DMS114 treated with DMSO at 0.1 percent for 48 hours (cell line): Measurements from ENCODE around the gene MMADHC.
"Not testable (repeated sequence)": the region's sequence is repeated elsewhere in the genome, so short reads cannot be mapped to it uniquely, and the experiment has no call there.

Experiments
- DNase-seq: peaks from one replicate; lab custom pipeline; 2025; ENCODE audit not compliant: unreplicated experiment; lab: John Stamatoyannopoulos, UW

The MMADHC gene

DNA sequence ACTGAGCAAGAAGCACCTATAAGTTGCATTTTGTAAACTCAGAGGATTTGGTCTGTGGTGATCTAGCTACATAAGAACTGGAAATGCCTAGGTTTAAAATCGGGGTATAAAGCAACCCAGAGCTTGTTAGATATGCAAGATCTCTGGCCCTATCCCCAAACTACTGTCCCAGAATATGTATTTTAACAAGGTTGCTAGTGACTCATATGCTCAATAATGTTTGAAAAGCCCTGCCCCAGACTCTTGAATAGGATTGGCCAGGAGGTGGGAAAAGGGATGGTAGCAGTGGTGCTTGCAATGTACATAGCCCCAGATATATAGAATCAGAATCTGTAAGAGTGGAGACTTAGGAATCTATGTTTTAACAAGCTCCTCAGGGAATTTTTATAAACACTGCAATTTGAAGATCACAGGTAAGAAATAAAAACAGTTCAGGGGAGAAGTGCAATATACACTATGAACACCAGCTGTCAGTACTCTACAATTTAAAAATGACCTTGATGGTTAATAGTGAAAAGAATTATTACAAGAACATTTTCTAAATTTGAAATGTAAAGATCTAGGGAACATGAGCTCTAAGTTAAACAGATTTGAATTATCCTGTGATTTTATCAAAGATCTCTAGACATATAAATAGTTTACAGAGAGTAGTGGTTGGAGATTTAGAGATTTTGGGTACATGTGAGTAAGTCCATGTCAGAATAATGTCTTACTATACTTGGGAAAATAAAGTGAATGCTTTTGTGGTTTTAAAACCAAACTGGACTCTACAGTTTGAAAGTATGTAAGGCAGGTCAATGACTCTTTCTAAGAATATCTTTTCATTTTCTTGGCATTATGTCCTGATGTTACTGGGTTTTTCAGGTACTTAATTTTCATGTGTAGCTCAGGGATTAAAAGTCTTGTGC, 7.7 kb upstream of the MMADHC start:
- DNase-seq: no peak

GRCh38 chr2:149594411-149594810, 6.8 kb upstream of the MMADHC start:
- no peak for DNase-seq

DNA sequence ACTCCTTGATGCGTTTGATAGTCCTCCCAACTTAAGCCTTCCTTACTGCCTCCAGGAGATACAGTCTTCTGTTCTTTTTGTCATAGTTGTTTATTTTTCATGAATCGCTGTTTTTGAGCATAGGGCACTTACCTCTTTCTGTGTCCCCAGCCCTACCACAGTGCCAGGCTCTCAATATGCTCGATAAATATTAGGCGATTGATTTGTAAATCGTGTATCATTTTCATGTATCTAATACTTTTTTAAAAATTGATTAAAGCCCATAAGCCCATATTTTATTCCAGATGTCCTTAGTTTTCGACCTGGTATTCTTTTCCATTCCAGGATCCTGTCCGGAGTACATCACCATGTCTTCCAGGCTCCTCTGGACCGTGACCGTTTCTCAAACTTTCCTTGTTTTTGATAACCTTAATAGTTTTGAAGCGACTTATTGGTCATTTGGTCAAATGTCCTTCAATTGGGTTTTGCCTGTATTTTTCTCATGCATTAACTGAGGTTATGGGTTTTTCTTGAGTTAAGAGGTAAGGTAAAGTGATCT, 444 bp upstream of the MMADHC start:
- no peak for DNase-seq

DNA sequence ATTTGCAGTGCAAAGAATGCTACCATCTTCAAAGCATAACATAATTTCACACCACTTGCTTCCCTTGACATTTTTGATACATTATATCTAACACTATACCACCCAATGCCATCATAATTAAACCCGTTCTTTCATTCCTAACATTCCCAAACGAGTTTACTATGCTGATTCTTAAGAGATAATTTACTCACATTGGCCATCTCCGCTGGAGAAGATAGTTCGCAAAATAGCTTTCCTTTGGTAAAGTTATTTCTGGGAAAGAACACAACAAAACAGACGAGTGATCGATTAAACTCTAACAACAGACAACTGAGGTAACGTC, 716 bp downstream of the MMADHC start:
- no peak for DNase-seq

DNA sequence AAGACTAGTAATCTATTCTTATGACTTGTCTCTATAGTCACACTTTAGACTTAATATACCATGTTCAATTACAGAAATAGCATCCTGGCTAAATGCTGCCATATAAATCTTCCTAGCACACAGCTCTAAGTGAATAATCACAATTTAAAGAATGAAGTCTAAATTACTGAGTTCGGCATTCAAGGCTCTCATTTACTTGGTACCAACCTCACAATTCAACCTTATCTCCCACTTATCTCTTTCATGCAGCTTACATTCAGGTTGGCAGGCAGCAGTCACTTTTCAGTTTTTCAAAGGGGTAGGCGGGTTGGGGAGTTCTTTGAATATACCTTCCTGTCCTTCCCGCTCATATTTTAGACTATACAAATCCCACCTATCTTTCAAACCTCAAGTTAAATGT, 1.5 kb downstream of the MMADHC start:
- no peak for DNase-seq

- DNase-seq: no peak
Measured at GRCh38 chr2:149585166-149585885, 2.2 kb downstream of the MMADHC start.

GRCh38 chr2:149579972-149580882, 7.3 kb downstream of the MMADHC start:
- DNase-seq: no peak

DNA sequence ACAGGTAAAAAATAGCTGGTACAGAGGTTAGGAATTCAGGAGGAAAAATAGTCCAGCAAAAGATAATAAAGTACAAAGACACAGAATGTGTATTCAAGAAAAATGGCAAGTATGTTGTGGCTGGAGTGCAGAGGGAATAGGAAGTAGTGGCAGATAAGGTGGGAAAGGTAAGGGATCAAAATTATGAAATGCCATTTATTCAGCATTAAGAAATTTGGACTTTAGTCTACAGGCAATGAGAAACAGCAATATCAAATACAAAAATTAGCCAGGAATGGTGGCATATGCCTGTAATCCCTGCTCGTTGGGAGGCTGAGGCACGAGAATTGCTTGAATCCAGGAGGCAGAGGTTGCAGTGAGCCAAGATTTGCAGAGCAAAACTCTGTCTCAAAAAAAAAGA, 10.3 kb downstream of the MMADHC start:
- no peak for DNase-seq

DNA sequence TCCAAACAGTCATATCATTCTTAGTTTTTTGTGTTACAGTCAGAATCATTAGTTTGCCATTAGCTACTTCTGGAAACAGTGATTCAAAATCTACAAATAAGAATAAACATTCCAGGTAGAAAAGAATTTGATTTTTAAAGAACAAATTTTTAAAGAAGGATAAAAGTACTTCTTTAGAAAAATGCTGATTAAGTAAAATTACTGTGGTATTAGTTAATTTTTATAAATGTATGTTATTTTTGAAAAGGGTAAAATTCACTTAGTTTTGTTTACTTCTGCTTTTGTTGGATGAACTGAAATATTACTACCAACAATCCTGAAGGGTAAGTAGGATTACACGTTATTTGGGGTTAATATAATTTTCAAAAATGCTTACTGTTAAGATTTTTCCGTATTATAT, 11.8 kb downstream of the MMADHC start:
- DNase-seq: no peak

DNA sequence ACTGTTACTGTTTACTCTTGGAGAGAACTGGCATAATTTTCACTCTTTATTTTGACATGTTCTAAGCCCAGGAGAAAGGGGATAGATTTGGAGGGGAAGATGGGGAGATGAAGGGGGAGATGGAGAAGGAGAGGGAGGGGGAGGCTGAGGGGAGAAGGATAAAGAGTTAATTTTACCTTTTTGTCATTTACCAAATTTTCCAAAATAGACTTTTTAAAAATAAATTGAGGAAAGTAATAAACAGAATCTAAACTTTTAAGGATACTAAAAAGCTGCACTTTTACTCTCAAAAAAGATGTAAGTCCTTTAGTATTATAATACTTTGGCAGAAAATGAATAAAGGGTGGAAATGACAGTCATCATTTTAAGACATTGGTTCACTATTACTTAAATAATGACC, 12.3 kb downstream of the MMADHC start:
- DNase-seq: no peak

GRCh38 chr2:149573760-149574159, 13.8 kb downstream of the MMADHC start:
- no peak for DNase-seq

- DNase-seq: no peak
Measured at GRCh38 chr2:149572102-149572953, 15.2 kb downstream of the MMADHC start.

DNA sequence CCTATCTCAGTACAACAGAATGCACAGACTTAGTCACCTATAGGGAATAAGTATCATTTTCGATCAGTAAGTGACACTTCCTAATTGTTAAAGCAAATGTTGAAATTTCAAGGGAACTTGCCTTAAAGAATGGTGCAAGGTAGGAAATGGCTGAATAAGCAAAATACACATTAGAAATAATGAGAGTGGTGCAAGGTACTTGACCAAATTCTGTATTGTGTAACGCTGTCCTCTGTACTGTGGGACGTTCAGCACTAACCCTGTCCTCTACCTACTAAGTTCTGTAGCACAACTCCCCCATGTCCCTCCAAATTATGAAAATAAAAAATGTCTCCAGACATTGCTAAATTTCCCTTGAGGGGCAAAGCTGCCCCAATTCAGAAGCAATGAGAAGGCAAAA, 19.4 kb downstream of the MMADHC start:
- DNase-seq: no peak

DNA sequence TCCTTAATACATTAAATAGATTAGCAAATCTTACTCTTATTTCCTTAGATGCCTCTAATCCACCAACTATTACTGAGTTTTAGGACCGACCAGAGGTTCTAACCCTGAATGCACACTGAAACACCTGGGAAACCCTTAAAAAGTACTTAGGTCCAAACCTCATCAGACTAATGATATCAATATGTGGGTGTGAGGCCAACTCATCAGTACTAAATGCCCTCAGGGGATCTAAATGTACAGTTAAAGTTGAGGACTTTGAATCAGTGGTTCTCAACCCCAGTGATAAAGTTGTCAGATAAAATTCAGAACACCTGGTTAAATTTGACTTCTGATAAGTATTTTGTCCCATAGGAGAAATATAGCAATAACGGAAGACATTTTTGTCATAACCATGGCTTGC, 20.9 kb downstream of the MMADHC start:
- no peak for DNase-seq

GRCh38 chr2:149565625-149566024, 21.9 kb downstream of the MMADHC start:
- not testable (repeated sequence) for DNase-seq

DNA sequence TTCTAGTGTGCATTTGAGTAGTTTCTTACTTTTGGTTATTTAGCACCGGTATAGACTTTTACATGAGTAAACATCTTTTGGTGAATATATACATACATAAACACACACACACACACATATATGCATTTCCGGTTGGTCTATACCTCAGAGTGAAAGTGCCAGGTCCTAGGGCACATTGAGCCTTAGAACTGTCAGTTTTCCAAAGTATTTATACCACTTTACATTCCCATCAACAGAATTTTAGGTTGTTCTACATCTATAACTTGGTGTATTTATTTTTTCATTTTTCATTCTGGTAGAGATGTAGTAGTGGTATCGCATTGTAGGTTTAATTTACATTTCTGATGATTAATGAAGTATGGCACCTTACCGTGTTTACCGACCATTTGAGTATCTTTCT, 22.6 kb downstream of the MMADHC start:
- no peak for DNase-seq

GRCh38 chr2:149564097-149564496, 23.5 kb downstream of the MMADHC start:
- no peak for DNase-seq

DNA sequence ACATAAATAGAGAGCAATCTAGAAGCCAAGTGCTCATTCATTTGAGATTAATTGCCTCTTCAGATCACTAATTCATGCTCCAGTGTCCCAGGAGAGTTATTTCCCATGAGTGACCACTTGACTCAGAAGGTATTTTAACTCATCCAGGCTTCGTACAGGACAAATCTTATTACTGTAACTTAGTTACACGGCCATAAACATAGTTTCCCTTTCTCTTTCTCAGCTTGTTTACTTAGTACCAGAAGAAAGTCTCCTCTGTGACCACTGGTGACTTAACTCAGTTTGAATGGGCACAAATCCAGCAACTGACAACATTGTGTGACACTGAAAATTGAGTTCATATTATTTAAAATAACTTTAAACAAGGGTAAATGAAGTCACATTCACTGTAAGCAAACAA, 25.3 kb downstream of the MMADHC start:
- no peak for DNase-seq

GRCh38 chr2:149561309-149561926, 26.2 kb downstream of the MMADHC start:
- DNase-seq: no peak
